ENCODE results near the gene SORL1.
"Not testable (repeated sequence)": the region's sequence is repeated elsewhere in the genome, so short reads cannot be mapped to it uniquely, and the experiment has no call there.

The SORL1 gene

GRCh38 chr11:121631456-121631855 lies 179.3 kb downstream of the SORL1 start:
- DNase-seq, result no peak

GRCh38 chr11:121634273-121634672 lies 182.2 kb downstream of the SORL1 start:
- DNase-seq, result no peak

- DNase-seq, result no peak
Observed at GRCh38 chr11:121634889-121635288, 182.8 kb downstream of the SORL1 start.

- no peak for DNase-seq
Observed at GRCh38 chr11:121636081-121636799, 184.1 kb downstream of the SORL1 start.

GRCh38 chr11:121636800-121637176 lies 184.7 kb downstream of the SORL1 start:
- DNase-seq, result no peak

- not testable (repeated sequence) for DNase-seq
Observed at GRCh38 chr11:121637587-121637986, 185.5 kb downstream of the SORL1 start.

- DNase-seq, result no peak
Observed at GRCh38 chr11:121643479-121644186, 191.5 kb downstream of the SORL1 start.

GRCh38 chr11:121644187-121644512 lies 192.0 kb downstream of the SORL1 start:
- no peak for DNase-seq

GRCh38 chr11:121645001-121645400 lies 192.9 kb downstream of the SORL1 start:
- no peak for DNase-seq

- no peak for DNase-seq
Observed at GRCh38 chr11:121645596-121645995, 193.5 kb downstream of the SORL1 start.

- no peak for DNase-seq
Observed at GRCh38 chr11:121648306-121648705, 196.2 kb downstream of the SORL1 start.

- no peak for DNase-seq
Observed at GRCh38 chr11:121649798-121650197, 197.7 kb downstream of the SORL1 start.

- peak in 1 of 5 donors; percentile 67 for DNase-seq
Observed at GRCh38 chr11:121650351-121651256, 198.5 kb downstream of the SORL1 start.

GRCh38 chr11:121651257-121651605 lies 199.1 kb downstream of the SORL1 start:
- DNase-seq, result no peak

GRCh38 chr11:121652971-121653370 lies 200.9 kb downstream of the SORL1 start:
- DNase-seq, result no peak

GRCh38 chr11:121654259-121654842 lies 202.2 kb downstream of the SORL1 start:
- no peak for DNase-seq

GRCh38 chr11:121654843-121655536 lies 202.9 kb downstream of the SORL1 start:
- DNase-seq, result no peak

GRCh38 chr11:121655537-121656327 lies 203.6 kb downstream of the SORL1 start:
- peak; percentile 23 to 61 (median 42) for DNase-seq

- no peak for DNase-seq
Observed at GRCh38 chr11:121656328-121657090, 204.4 kb downstream of the SORL1 start.

GRCh38 chr11:121657146-121657545 lies 205.0 kb downstream of the SORL1 start:
- no peak for DNase-seq

- DNase-seq, result no peak
Observed at GRCh38 chr11:121659811-121660210, 207.7 kb downstream of the SORL1 start.
